ENCODE results near the gene TRMT1L.

DNA sequence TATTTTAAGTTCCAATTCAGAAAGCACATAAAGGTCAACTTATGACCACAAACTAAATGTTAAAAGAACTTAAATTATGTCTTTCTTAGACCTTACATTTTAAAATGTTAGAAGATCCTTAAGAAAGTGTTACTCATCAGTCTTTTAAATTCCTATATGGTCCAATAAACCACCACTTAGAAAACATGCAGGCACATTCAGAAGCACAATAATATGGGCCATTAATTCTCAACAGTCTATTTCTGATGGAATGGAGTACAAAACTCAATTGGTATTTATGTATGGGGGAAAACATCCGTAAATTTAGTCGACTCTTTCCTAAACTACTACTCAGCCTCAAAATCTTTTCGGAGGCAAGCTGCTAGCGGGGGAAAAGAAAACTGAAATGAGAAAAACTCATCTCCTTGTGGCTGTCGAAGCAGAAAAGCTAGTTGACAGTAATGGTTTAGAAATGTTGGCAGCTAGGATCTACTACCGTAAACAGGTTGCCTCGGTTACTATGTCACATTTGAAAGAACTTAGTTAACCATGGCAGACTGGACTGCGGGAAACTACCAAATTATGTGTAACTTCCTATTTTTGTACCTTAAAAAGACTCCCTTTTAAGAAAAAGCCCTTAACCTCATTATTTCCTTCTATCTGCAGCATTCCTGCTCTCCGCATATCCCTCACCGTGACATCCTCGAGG, 1.0 kb downstream of the TRMT1L start:
- TF ChIP-seq, protein P1, sequence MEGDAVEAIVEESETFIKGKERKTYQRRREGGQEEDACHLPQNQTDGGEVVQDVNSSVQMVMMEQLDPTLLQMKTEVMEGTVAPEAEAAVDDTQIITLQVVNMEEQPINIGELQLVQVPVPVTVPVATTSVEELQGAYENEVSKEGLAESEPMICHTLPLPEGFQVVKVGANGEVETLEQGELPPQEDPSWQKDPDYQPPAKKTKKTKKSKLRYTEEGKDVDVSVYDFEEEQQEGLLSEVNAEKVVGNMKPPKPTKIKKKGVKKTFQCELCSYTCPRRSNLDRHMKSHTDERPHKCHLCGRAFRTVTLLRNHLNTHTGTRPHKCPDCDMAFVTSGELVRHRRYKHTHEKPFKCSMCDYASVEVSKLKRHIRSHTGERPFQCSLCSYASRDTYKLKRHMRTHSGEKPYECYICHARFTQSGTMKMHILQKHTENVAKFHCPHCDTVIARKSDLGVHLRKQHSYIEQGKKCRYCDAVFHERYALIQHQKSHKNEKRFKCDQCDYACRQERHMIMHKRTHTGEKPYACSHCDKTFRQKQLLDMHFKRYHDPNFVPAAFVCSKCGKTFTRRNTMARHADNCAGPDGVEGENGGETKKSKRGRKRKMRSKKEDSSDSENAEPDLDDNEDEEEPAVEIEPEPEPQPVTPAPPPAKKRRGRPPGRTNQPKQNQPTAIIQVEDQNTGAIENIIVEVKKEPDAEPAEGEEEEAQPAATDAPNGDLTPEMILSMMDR (conservative IDR thresholded peaks at IDR 0.05; ENCODE audit: low read depth in 2 of 2), result no peak
- TF ChIP-seq STAT1 (IDR thresholded peaks at IDR 0.05; ENCODE audit: unreplicated experiment) (no peak), JUNB (IDR thresholded peaks at IDR 0.05; ENCODE audit: unreplicated experiment) (no peak), POLR2AphosphoS5 (IDR thresholded peaks at IDR 0.05; ENCODE audit: low read depth) (no peak), EZH2phosphoT487 (IDR thresholded peaks at IDR 0.05; ENCODE audit: unreplicated experiment) (no peak), EZH2 (IDR thresholded peaks at IDR 0.05; ENCODE audit: low read depth, unreplicated experiment) (no peak), CREB1 (CRISPR knock-in tag; IDR thresholded peaks at IDR 0.05; ENCODE audit: low read depth) (no peak), ZNF331 (CRISPR knock-in tag; IDR thresholded peaks at IDR 0.05; ENCODE audit: low read depth) (no peak)
- TF ChIP-seq, protein P2, sequence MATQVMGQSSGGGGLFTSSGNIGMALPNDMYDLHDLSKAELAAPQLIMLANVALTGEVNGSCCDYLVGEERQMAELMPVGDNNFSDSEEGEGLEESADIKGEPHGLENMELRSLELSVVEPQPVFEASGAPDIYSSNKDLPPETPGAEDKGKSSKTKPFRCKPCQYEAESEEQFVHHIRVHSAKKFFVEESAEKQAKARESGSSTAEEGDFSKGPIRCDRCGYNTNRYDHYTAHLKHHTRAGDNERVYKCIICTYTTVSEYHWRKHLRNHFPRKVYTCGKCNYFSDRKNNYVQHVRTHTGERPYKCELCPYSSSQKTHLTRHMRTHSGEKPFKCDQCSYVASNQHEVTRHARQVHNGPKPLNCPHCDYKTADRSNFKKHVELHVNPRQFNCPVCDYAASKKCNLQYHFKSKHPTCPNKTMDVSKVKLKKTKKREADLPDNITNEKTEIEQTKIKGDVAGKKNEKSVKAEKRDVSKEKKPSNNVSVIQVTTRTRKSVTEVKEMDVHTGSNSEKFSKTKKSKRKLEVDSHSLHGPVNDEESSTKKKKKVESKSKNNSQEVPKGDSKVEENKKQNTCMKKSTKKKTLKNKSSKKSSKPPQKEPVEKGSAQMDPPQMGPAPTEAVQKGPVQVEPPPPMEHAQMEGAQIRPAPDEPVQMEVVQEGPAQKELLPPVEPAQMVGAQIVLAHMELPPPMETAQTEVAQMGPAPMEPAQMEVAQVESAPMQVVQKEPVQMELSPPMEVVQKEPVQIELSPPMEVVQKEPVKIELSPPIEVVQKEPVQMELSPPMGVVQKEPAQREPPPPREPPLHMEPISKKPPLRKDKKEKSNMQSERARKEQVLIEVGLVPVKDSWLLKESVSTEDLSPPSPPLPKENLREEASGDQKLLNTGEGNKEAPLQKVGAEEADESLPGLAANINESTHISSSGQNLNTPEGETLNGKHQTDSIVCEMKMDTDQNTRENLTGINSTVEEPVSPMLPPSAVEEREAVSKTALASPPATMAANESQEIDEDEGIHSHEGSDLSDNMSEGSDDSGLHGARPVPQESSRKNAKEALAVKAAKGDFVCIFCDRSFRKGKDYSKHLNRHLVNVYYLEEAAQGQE (IDR thresholded peaks at IDR 0.05; ENCODE audit: unreplicated experiment), result no peak
